HFFc6 (cell line): ENCODE results near the gene LBR. TPM values are rescaled to one million over a fixed set of nuclear protein-coding genes. Genes with fewer than 3 reads are reported as not detected.

ENCODE experiments used
- DNase-seq: peaks from one replicate; pipeline ENCODE4 v3.0.0-alpha.2; 2018
- H3K27ac Mint-ChIP-seq: 2 replicates; pipeline ENCODE4 v1.8.0; 2020; ENCODE audit warnings: mild to moderate bottlenecking, mixed read lengths
- H3K27me3 Mint-ChIP-seq: 2 replicates; pipeline ENCODE4 v1.8.0; 2021; ENCODE audit warnings: mild to moderate bottlenecking, moderate library complexity, mixed read lengths; ENCODE audit not compliant: insufficient read depth
- H3K36me3 Mint-ChIP-seq: 2 replicates; pipeline ENCODE4 v1.8.0; 2021; ENCODE audit warnings: low read depth, mixed read lengths
- H3K4me1 Mint-ChIP-seq: 2 replicates; pipeline ENCODE4 v1.8.0; 2020; ENCODE audit warnings: low read depth, mixed read lengths
- H3K4me3 Mint-ChIP-seq: 2 replicates; pipeline ENCODE4 v1.8.0; 2020; ENCODE audit warnings: mild to moderate bottlenecking, moderate library complexity, mixed read lengths
- H3K9me3 Mint-ChIP-seq: 2 replicates; pipeline ENCODE4 v1.8.0; 2020; ENCODE audit warnings: mild to moderate bottlenecking, mixed read lengths
- total RNA-seq, 6 experiments: library from RNA; stranded (reverse); fragmentation: NEBNext Ultra II Directional; extraction: Animal tissue kit (Norgen Biotek cat#: 25700); gene quantifications; 2 replicates in 1 of 6; 3 replicates in 5 of 6; pipeline ENCODE4 v1.2.3, GENCODE V29; 2021
- TF ChIP-seq, protein P1 (sequence below): fragments of 200-600 bp; sonication (generic); IDR thresholded peaks from 2 replicates; pipeline ENCODE4 v1.5.0; 2021; ENCODE audit warnings: antibody characterized with exemption, mild to moderate bottlenecking

Gene LBR
- total RNA-seq, 6 experiments from 2014 or later: 20.7 to 42.7 (median 36.3) TPM

DNA sequence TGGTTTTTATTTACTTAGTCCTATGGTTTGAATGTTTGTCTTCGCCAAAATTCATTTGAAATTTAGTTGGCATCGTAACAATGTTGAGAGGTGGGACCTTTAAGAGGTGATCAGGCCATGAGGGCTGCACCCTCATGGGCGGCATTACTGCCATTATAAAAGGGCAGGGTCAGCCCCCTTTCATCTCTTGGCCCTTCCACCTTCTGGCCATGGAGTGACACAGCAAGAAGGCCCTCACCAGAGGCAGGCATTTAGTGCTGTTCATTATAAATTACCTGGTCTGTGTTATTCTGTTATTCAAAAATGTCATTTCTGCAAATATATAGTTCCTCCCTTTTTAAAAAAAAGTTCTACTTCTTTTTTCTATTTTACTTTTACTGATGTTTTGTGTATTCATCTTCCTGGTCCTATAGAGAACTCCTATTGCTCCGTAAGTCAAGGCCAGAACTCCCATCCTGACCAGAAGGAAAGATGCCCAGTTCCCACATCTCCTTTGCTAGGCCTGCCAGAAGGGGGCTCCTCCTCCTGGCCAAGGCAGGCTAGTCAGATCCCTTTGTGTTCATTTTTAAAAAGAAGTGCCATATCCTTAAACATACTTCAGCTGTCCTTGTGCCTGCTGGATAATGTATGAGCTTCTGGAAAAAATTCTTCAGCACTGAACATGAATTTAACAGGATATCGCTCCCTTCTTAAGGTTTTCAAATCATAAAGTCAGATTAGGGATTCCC lies 10.0 kb upstream of the LBR start:
- H3K9me3 Mint-ChIP-seq: no peaks in the 10 kb centered on the region
- TF ChIP-seq, protein P1, sequence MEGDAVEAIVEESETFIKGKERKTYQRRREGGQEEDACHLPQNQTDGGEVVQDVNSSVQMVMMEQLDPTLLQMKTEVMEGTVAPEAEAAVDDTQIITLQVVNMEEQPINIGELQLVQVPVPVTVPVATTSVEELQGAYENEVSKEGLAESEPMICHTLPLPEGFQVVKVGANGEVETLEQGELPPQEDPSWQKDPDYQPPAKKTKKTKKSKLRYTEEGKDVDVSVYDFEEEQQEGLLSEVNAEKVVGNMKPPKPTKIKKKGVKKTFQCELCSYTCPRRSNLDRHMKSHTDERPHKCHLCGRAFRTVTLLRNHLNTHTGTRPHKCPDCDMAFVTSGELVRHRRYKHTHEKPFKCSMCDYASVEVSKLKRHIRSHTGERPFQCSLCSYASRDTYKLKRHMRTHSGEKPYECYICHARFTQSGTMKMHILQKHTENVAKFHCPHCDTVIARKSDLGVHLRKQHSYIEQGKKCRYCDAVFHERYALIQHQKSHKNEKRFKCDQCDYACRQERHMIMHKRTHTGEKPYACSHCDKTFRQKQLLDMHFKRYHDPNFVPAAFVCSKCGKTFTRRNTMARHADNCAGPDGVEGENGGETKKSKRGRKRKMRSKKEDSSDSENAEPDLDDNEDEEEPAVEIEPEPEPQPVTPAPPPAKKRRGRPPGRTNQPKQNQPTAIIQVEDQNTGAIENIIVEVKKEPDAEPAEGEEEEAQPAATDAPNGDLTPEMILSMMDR: peak; percentile 67

DNA sequence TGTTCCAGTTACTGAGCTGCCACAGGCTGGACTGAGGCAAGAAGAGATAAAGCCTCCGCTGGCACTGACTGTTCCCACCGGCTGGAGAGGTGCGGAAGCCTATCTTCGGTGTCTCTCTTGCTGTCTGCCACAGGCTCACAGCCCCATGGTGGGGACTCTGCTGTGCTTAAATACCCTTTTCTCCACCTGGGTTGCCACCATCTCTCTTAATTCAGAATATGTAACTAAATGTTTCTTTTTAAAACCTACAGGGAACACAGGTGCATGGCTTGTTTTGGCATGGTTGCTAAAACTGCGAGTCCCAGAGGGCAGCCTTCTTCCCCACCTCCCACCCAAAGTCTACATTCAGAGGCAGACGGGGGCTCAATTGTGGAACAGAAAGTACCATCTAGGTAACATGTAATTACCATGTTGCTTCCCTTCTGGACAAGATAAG lies 8.1 kb upstream of the LBR start:
- no peaks in the 10 kb centered on the region for H3K4me1 Mint-ChIP-seq
- no peak overlapping the region for H3K27ac Mint-ChIP-seq
- no peaks in the 10 kb centered on the region for H3K36me3 Mint-ChIP-seq
- TF ChIP-seq, protein P1: no peak
- peaks cover 20% of the 10 kb centered on the region for H3K27me3 Mint-ChIP-seq
- H3K4me3 Mint-ChIP-seq: no peak overlapping the region
- DNase-seq: no peak
- H3K9me3 Mint-ChIP-seq: peaks cover 5% of the 10 kb centered on the region; the same call in 1 of the 2 replicates

More for the DNA sequence above, 10.0 kb upstream of the LBR start:
- peaks cover 16% of the 10 kb centered on the region for H3K27me3 Mint-ChIP-seq
- no peaks in the 10 kb centered on the region for H3K36me3 Mint-ChIP-seq
- peaks cover 14% of the 10 kb centered on the region for H3K4me1 Mint-ChIP-seq
- no peak overlapping the region for H3K4me3 Mint-ChIP-seq
- no peak for DNase-seq
- H3K27ac Mint-ChIP-seq: no peak overlapping the region

DNA sequence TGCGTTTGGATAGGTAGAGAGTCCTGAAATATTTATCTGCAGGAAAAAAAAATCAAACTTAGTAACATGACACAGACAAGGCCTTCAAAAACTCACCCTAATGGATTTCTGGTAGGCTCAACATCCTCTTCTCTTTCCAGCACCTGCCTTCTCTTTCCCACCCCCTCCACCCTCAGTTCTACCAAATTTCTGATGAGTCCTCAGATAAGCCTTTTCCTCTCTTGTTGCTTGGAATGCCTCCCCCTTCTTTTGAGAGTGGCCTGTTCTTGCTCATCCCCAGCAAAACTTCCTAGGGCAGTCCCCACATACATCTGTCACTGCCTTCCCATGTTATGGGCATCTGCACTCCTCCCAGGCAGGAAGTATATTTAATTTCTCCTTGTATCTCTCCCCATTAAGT lies 7.6 kb upstream of the LBR start:
- no peak overlapping the region for H3K27ac Mint-ChIP-seq
- H3K4me3 Mint-ChIP-seq: no peak overlapping the region
- no peak for DNase-seq
- no peaks in the 10 kb centered on the region for H3K36me3 Mint-ChIP-seq
- no peaks in the 10 kb centered on the region for H3K4me1 Mint-ChIP-seq
- TF ChIP-seq, protein P1: no peak
- peaks cover 5% of the 10 kb centered on the region; the same call in 1 of the 2 replicates for H3K9me3 Mint-ChIP-seq
- peaks cover 20% of the 10 kb centered on the region for H3K27me3 Mint-ChIP-seq

DNA sequence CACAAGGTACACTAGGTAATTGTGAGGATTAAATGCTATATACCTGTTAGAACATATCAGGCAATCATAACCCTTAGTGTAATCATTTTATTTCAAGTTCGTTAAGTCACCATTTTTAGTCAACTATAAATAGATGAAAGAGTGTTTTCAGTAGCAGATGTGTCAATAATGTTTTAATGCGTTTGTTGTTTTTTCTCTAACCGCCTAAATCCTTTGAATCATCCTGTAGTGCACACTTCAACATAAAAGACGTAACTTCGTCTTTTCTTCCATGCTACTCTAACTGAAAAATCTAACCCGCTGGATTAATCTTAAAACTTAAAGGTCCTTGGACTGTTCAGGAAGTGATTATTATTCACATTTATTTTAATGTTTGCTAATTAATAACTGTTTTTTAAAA lies 7.2 kb upstream of the LBR start:
- TF ChIP-seq, protein P1: no peak
- Mint-ChIP-seq H3K27ac (no peak overlapping the region), H3K4me3 (no peak overlapping the region), H3K36me3 (no peaks in the 10 kb centered on the region), H3K27me3 (peaks cover 20% of the 10 kb centered on the region), H3K4me1 (no peaks in the 10 kb centered on the region), H3K9me3 (peaks cover 5% of the 10 kb centered on the region; the same call in 1 of the 2 replicates)
- DNase-seq: no peak

DNA sequence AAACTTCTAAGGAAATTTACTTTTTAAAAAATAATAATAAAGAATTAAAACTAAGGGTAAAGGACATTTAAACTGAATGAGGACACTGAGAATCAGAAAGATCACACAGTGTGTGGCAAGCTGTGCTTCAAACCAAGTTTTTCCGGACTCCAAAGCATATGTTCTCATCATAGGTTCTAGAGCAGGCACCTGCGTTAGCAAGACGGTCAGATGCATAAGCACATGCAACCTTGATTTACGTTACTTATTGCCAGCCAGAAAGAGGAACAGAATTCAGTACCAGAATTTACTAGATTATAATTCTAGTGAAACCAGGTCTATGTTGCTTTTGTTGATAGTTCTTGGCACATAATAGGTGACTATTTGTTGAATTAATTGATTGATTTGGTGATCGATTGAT lies 6.2 kb upstream of the LBR start:
- H3K27ac Mint-ChIP-seq: no peak overlapping the region
- H3K9me3 Mint-ChIP-seq: peaks cover 5% of the 10 kb centered on the region; the same call in 1 of the 2 replicates
- H3K4me1 Mint-ChIP-seq: peaks cover 3% of the 10 kb centered on the region
- H3K27me3 Mint-ChIP-seq: peaks cover 20% of the 10 kb centered on the region
- no peak for DNase-seq
- TF ChIP-seq, protein P1: no peak
- H3K36me3 Mint-ChIP-seq: no peaks in the 10 kb centered on the region
- no peak overlapping the region for H3K4me3 Mint-ChIP-seq
